GM18505 (cell line): Measurements from ENCODE around the gene UTS2R.

Source experiments
- ATAC-seq: cut with Tn5 transposase; IDR thresholded peaks from one replicate; pipeline ENCODE4 v1.9.1; 2021; ENCODE audit not compliant: unreplicated experiment
- POLR2A ChIP-seq: IDR thresholded peaks from 4 replicates; pipeline ENCODE4 v1.6.1; 2011; ENCODE audit warnings: borderline replicate concordance; ENCODE audit not compliant: insufficient read depth, insufficient read length; ENCODE audit errors: extremely low read depth

The UTS2R gene

GRCh38 chr17:82399041-82399441 is 27.5 kb downstream of the UTS2R start:
- no peak for ATAC-seq
- no peak for TF ChIP-seq POLR2A

GRCh38 chr17:82399601-82400101 is 28.1 kb downstream of the UTS2R start:
- no peak for TF ChIP-seq POLR2A
- no peak for ATAC-seq

- TF ChIP-seq POLR2A, result no peak
- no peak for ATAC-seq
These were observed 28.6 kb downstream of the UTS2R start for GRCh38 chr17:82400206-82400605.

GRCh38 chr17:82400830-82401229 is 29.3 kb downstream of the UTS2R start:
- TF ChIP-seq POLR2A, result no peak
- no peak for ATAC-seq

- no peak for ATAC-seq
- no peak for TF ChIP-seq POLR2A
These were observed 31.3 kb downstream of the UTS2R start for GRCh38 chr17:82402865-82403264.

GRCh38 chr17:82403662-82404660 is 32.4 kb downstream of the UTS2R start:
- no peak for TF ChIP-seq POLR2A
- no peak for ATAC-seq

- no peak for ATAC-seq
- TF ChIP-seq POLR2A, result no peak
These were observed 33.5 kb downstream of the UTS2R start for GRCh38 chr17:82405051-82405450.

GRCh38 chr17:82406131-82406671 is 34.6 kb downstream of the UTS2R start:
- no peak for ATAC-seq
- no peak for TF ChIP-seq POLR2A

- no peak for ATAC-seq
- TF ChIP-seq POLR2A, result no peak
These were observed 35.7 kb downstream of the UTS2R start for GRCh38 chr17:82407255-82407654.

- ATAC-seq, result no peak
- no peak for TF ChIP-seq POLR2A
These were observed 36.8 kb downstream of the UTS2R start for GRCh38 chr17:82408288-82408937.

GRCh38 chr17:82408938-82409318 is 37.4 kb downstream of the UTS2R start:
- TF ChIP-seq POLR2A, result no peak
- no peak for ATAC-seq

- no peak for TF ChIP-seq POLR2A
- no peak for ATAC-seq
These were observed 38.6 kb downstream of the UTS2R start for GRCh38 chr17:82410014-82410716.
